Common myeloid progenitor, CD34-positive (primary cell): Measurements from ENCODE around the gene NOSIP.

ENCODE experiments used
- CTCF ChIA-PET: fragments of 350-600 bp; sonication (Branson Sonifier 250); formaldehyde crosslinking; loops from one replicate; lab custom pipeline; 2021; ENCODE audit warnings: antibody characterized with exemption; lab: Charles Lee
- POLR2A ChIA-PET: fragments of 350-600 bp; sonication (Branson Sonifier 250); formaldehyde crosslinking; loops from one replicate; lab custom pipeline; 2021; ENCODE audit warnings: antibody characterized with exemption; lab: Charles Lee
- DNase-seq, 3 donors: peaks; one replicate each; pipeline versions ENCODE4 v3.0.0 to v3.0.0-alpha.2; 2013
- H3K27ac ChIP-seq, 2 experiments: 1 replicate in 1 of 2; 2 replicates in 1 of 2; pipeline ENCODE4 v1.7.0; 2013; ENCODE audit warnings: inconsistent platforms in 2 of 2, low read length in 2 of 2, mild to moderate bottlenecking in 2 of 2, low read depth in 1 of 2, moderate library complexity in 1 of 2; ENCODE audit not compliant: severe bottlenecking in 2 of 2, insufficient read depth in 1 of 2, poor library complexity in 1 of 2
- H3K27me3 ChIP-seq, 5 experiments: replicated peaks in 2 of 5; 1 replicate in 3 of 5; 2 replicates in 2 of 5; pipeline versions ENCODE4 v1.6.1 to v1.7.0; 2013; ENCODE audit warnings: low read length in 4 of 5, mild to moderate bottlenecking in 2 of 5, moderate library complexity in 2 of 5, inconsistent platforms in 1 of 5; ENCODE audit not compliant: insufficient read depth in 5 of 5, control insufficient read depth in 4 of 5
- H3K36me3 ChIP-seq, 4 experiments: 1 replicate in 2 of 4; 2 replicates in 2 of 4; pipeline versions ENCODE4 v1.6.1 to v1.7.0; 2013; ENCODE audit warnings: low read length in 3 of 4, control low read depth in 1 of 4, mild to moderate bottlenecking in 1 of 4; ENCODE audit not compliant: control insufficient read depth in 4 of 4, insufficient read depth in 4 of 4
- H3K4me1 ChIP-seq, 4 experiments: 1 replicate in 3 of 4; 2 replicates in 1 of 4; pipeline versions ENCODE4 v1.6.1 to v1.7.1; 2013; ENCODE audit warnings: low read length in 3 of 4, mild to moderate bottlenecking in 3 of 4, control low read depth in 1 of 4, inconsistent platforms in 1 of 4, moderate library complexity in 1 of 4; ENCODE audit not compliant: control insufficient read depth in 4 of 4, insufficient read depth in 4 of 4; ENCODE audit errors: control extremely low read depth in 1 of 4
- H3K4me3 ChIP-seq, 7 experiments: 1 replicate in 4 of 7; 2 replicates in 3 of 7; pipeline versions ENCODE4 v1.5.1 to v1.7.0; 2013; ENCODE audit warnings: mild to moderate bottlenecking in 7 of 7, low read length in 6 of 7, moderate library complexity in 6 of 7, inconsistent platforms in 2 of 7, low read depth in 2 of 7, control low read depth in 1 of 7; ENCODE audit not compliant: insufficient read depth in 4 of 7, control insufficient read depth in 1 of 7; ENCODE audit errors: extremely low read depth in 1 of 7
- H3K9me3 ChIP-seq, 5 experiments: 1 replicate in 4 of 5; 2 replicates in 1 of 5; pipeline versions ENCODE4 v1.6.1 to v1.7.1; 2013; ENCODE audit warnings: low read length in 4 of 5, mild to moderate bottlenecking in 2 of 5, inconsistent platforms in 1 of 5, low read depth in 1 of 5, moderate library complexity in 1 of 5; ENCODE audit not compliant: control insufficient read depth in 4 of 5, insufficient read depth in 2 of 5; ENCODE audit errors: control extremely low read depth in 1 of 5
- WGBS: methylation state at CpG from one replicate; pipeline ENCODE4 v1.1.5; 2013; ENCODE audit not compliant: insufficient coverage; 5-methylcytosine and 5-hydroxymethylcytosine counted together

The NOSIP gene

DNA sequence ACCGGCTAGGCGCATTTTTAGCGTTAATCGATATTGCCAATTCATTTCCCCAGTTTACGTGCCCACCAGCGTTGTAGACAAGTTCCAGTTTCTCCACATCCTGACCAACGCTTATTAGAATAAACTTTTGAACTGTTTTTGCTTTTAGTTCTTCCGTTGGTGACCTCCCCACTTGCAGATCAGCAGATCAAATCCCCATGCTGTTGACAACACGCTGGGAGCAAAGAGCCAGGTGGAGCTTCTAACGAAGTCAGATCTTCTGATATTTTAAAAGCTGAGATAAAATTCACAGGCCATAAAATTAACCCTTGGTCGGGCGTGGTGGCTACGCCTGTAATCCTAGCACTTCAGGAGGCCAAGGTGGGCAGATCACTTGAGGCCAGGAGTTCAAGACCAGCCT lies 31.3 kb downstream of the NOSIP start:
- POLR2A ChIA-PET: no interaction called here
- no peaks in the 10 kb centered on the region for H3K27me3 ChIP-seq
- no peak for DNase-seq
- CTCF ChIA-PET: interaction anchor here (1.0 to 9.5 kb wide), 8 partner anchors 13 to 75 kb away, joined by 3 to 69 read pairs (median 5); partner anchors contain the start of gene FLT3LG
- H3K36me3 ChIP-seq: no peaks in the 10 kb centered on the region
- no peaks in the 10 kb centered on the region for H3K9me3 ChIP-seq
- 27% methylated on average over 13 of the region's 13 CpGs for WGBS
- no peak overlapping the region for H3K27ac ChIP-seq
- peaks cover 0 to 8% (median 4%) of the 10 kb centered on the region in 4 experiments for H3K4me1 ChIP-seq
- H3K4me3 ChIP-seq: peak overlapping the region in 1 of 7 experiments; percentile 16

GRCh38 chr19:49546825-49547565 lies 33.4 kb downstream of the NOSIP start:
- POLR2A ChIA-PET: interaction anchor here (0.9 to 1.2 kb wide), 2 partner anchors 33 to 44 kb away, joined by 3 to 4 read pairs; no protein-coding TSS in a partner anchor
- Histone ChIP-seq H3K27me3 (no peaks in the 10 kb centered on the region), H3K9me3 (no peaks in the 10 kb centered on the region), H3K4me1 (peaks cover 0 to 8% (median 2%) of the 10 kb centered on the region in 4 experiments), H3K4me3 (no peak overlapping the region), H3K27ac (no peak overlapping the region), H3K36me3 (no peaks in the 10 kb centered on the region)
- WGBS: no CpG with 5 or more reads among the region's 9 CpGs
- DNase-seq: peak; percentile 80 to 89 (median 85)
- CTCF ChIA-PET: interaction anchor here (0.6 to 9.5 kb wide), 14 partner anchors 10 to 1444 kb away, joined by 3 to 69 read pairs (median 5); partner anchors contain the start of genes PRMT1 and RCN3

GRCh38 chr19:49544154-49544553 lies 36.2 kb downstream of the NOSIP start:
- Histone ChIP-seq H3K36me3 (no peaks in the 10 kb centered on the region), H3K4me1 (peaks cover 0 to 8% (median 1%) of the 10 kb centered on the region in 4 experiments), H3K4me3 (no peak overlapping the region), H3K27me3 (peaks cover 0 to 2% (median 0%) of the 10 kb centered on the region in 5 experiments), H3K9me3 (no peaks in the 10 kb centered on the region), H3K27ac (no peak overlapping the region)
- POLR2A ChIA-PET: no interaction called here
- CTCF ChIA-PET: interaction anchor here (1.1 to 1.5 kb wide), 2 partner anchors 9 to 25 kb away, joined by 3 to 6 read pairs; no protein-coding TSS in a partner anchor
- no peak for DNase-seq
- 59% methylated on average over 5 of the region's 5 CpGs for WGBS

DNA sequence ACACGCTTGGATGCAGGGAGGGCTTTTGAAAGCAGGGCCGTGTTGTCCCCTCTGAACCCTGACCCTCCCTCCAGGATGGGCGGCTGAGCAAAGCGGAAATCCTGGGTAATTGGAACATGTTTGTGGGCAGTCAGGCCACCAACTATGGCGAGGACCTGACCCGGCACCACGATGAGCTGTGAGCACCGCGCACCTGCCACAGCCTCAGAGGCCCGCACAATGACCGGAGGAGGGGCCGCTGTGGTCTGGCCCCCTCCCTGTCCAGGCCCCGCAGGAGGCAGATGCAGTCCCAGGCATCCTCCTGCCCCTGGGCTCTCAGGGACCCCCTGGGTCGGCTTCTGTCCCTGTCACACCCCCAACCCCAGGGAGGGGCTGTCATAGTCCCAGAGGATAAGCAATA lies 37.3 kb downstream of the NOSIP start:
- WGBS: 99% methylated on average over 14 of the region's 14 CpGs
- no peak for DNase-seq
- Histone ChIP-seq H3K27me3 (peaks cover 0 to 3% (median 0%) of the 10 kb centered on the region in 5 experiments), H3K36me3 (no peaks in the 10 kb centered on the region), H3K4me3 (no peak overlapping the region), H3K9me3 (no peaks in the 10 kb centered on the region), H3K27ac (no peak overlapping the region), H3K4me1 (peaks cover 0 to 2% (median 0%) of the 10 kb centered on the region in 4 experiments)
- CTCF ChIA-PET: interaction anchor here (0.7 to 1.5 kb wide), 5 partner anchors 10 to 38 kb away, joined by 3 to 6 read pairs (median 3); no protein-coding TSS in a partner anchor
- POLR2A ChIA-PET: no interaction called here

GRCh38 chr19:49542446-49542845 lies 37.9 kb downstream of the NOSIP start:
- Histone ChIP-seq H3K9me3 (no peaks in the 10 kb centered on the region), H3K27me3 (peaks cover 0 to 3% (median 0%) of the 10 kb centered on the region in 5 experiments), H3K4me1 (peaks cover 0 to 8% (median 4%) of the 10 kb centered on the region in 4 experiments), H3K4me3 (no peak overlapping the region), H3K27ac (no peak overlapping the region), H3K36me3 (no peaks in the 10 kb centered on the region)
- ChIA-PET CTCF (interaction anchor here (0.8 to 1.4 kb wide), 4 partner anchors 11 to 66 kb away, joined by 3 to 6 read pairs (median 3); no protein-coding TSS in a partner anchor), POLR2A (no interaction called here)
- WGBS: over 99% methylated on average over 13 of the region's 16 CpGs
- DNase-seq: no peak

GRCh38 chr19:49541914-49542313 lies 38.4 kb downstream of the NOSIP start:
- no peaks in the 10 kb centered on the region for H3K36me3 ChIP-seq
- POLR2A ChIA-PET: no interaction called here

More at GRCh38 chr19:49541914-49542313, 38.4 kb downstream of the NOSIP start:
- Histone ChIP-seq H3K9me3 (no peaks in the 10 kb centered on the region), H3K27me3 (peaks cover 0 to 3% (median under 1%) of the 10 kb centered on the region in 5 experiments), H3K27ac (no peak overlapping the region), H3K4me3 (no peak overlapping the region), H3K4me1 (peaks cover 0 to 12% (median 10%) of the 10 kb centered on the region in 4 experiments)
- CTCF ChIA-PET: interaction anchor here (0.7 to 1.2 kb wide), 3 partner anchors 39 to 1567 kb away, joined by 3 read pairs; no protein-coding TSS in a partner anchor
- no peak for DNase-seq
- whole genome bisulfite sequencing: 97% methylated on average over 5 of the region's 6 CpGs
